Dermis blood vessel endothelial cell (primary cell): ENCODE data around the gene RIIAD1. TPM values are rescaled to one million over a fixed set of nuclear protein-coding genes. Genes with fewer than 3 reads are reported as not detected.
"Not testable (repeated sequence)": the region's sequence is repeated elsewhere in the genome, so short reads cannot be mapped to it uniquely, and the experiment has no call there.

Experiments used
- DNase-seq: peaks from one replicate; pipeline ENCODE4 v3.0.0; 2010
- total RNA-seq: library from RNA; depleted of rRNA; stranded (reverse); fragments of >200 nt; gene quantifications from 2 replicates; pipeline ENCODE4 v1.2.3, GENCODE V29; 2014

The RIIAD1 gene
- total RNA-seq, 1 donor from 2014 or later = not detected

GRCh38 chr1:151737026-151737425 is 15.7 kb downstream of the RIIAD1 start:
- no peak for DNase-seq

- no peak for DNase-seq
Observed at GRCh38 chr1:151737479-151737878, 16.2 kb downstream of the RIIAD1 start.

- no peak for DNase-seq
Observed at GRCh38 chr1:151739590-151740355, 18.5 kb downstream of the RIIAD1 start.

- DNase-seq = no peak
Observed at GRCh38 chr1:151741516-151741915, 20.2 kb downstream of the RIIAD1 start.

- peak; percentile 66 for DNase-seq
Observed at GRCh38 chr1:151756291-151756690, 35.0 kb downstream of the RIIAD1 start.

GRCh38 chr1:151759241-151759640 is 37.9 kb downstream of the RIIAD1 start:
- DNase-seq = no peak

- DNase-seq = peak; percentile 20
Observed at GRCh38 chr1:151760597-151761385, 39.5 kb downstream of the RIIAD1 start.

GRCh38 chr1:151762941-151763921 is 41.9 kb downstream of the RIIAD1 start, which contains the start of gene MRPL9:
MRPL9 (minus strand) TSS chr1:151763496; CDS start chr1:151763479, 17 bp downstream.
- DNase-seq = peak; percentile 80

GRCh38 chr1:151763990-151764389 is 42.7 kb downstream of the RIIAD1 start:
- no peak for DNase-seq

- DNase-seq = not testable (repeated sequence)
Observed at GRCh38 chr1:151768351-151769066, 47.2 kb downstream of the RIIAD1 start.

- DNase-seq = not testable (repeated sequence)
Observed at GRCh38 chr1:151769270-151769669, 47.9 kb downstream of the RIIAD1 start.

- no peak for DNase-seq
Observed at GRCh38 chr1:151773702-151774101, 52.4 kb downstream of the RIIAD1 start.

GRCh38 chr1:151774256-151774922 is 53.1 kb downstream of the RIIAD1 start:
- no peak for DNase-seq

- DNase-seq = no peak
Observed at GRCh38 chr1:151775894-151776664, 54.8 kb downstream of the RIIAD1 start.

GRCh38 chr1:151776665-151777062 is 55.3 kb downstream of the RIIAD1 start:
- DNase-seq = no peak

GRCh38 chr1:151777317-151777716 is 56.0 kb downstream of the RIIAD1 start:
- DNase-seq = no peak
